AG09309 (cell line): ENCODE measurements around the gene MED13L.

Experiments used
- DNase-seq: peaks from one replicate; pipeline ENCODE4 v3.0.0-alpha.2; 2010; ENCODE audit warnings: low read depth
- H3K4me3 ChIP-seq: 2 replicates; pipeline ENCODE4 v1.5.1; 2011; ENCODE audit warnings: mild to moderate bottlenecking, low read depth, low read length, moderate library complexity; ENCODE audit not compliant: control insufficient read depth
- TF ChIP-seq, protein P1 (sequence below): IDR thresholded peaks from 2 replicates; pipeline ENCODE4 v1.5.1; 2011; ENCODE audit warnings: mild to moderate bottlenecking, low read depth, low read length, inconsistent platforms; ENCODE audit not compliant: insufficient read depth, control insufficient read depth; ENCODE audit errors: missing control alignments

MED13L gene

GRCh38 chr12:116189692-116190091 lies 87.8 kb downstream of the MED13L start:
- DNase-seq = no peak
- no peak overlapping the region for H3K4me3 ChIP-seq
- TF ChIP-seq, protein P1, sequence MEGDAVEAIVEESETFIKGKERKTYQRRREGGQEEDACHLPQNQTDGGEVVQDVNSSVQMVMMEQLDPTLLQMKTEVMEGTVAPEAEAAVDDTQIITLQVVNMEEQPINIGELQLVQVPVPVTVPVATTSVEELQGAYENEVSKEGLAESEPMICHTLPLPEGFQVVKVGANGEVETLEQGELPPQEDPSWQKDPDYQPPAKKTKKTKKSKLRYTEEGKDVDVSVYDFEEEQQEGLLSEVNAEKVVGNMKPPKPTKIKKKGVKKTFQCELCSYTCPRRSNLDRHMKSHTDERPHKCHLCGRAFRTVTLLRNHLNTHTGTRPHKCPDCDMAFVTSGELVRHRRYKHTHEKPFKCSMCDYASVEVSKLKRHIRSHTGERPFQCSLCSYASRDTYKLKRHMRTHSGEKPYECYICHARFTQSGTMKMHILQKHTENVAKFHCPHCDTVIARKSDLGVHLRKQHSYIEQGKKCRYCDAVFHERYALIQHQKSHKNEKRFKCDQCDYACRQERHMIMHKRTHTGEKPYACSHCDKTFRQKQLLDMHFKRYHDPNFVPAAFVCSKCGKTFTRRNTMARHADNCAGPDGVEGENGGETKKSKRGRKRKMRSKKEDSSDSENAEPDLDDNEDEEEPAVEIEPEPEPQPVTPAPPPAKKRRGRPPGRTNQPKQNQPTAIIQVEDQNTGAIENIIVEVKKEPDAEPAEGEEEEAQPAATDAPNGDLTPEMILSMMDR = no peak

- H3K4me3 ChIP-seq = no peak overlapping the region
- TF ChIP-seq, protein P1 = no peak
- DNase-seq = no peak
Measured at GRCh38 chr12:116188581-116188980, 88.9 kb downstream of the MED13L start.

- DNase-seq = no peak
- H3K4me3 ChIP-seq = no peak overlapping the region
- TF ChIP-seq, protein P1 = no peak
Measured at GRCh38 chr12:116187151-116187511, 90.4 kb downstream of the MED13L start.

GRCh38 chr12:116186482-116187150 lies 90.9 kb downstream of the MED13L start:
- no peak overlapping the region for H3K4me3 ChIP-seq

GRCh38 chr12:116184763-116185162 lies 92.7 kb downstream of the MED13L start:
- no peak for DNase-seq
- no peak overlapping the region for H3K4me3 ChIP-seq
- TF ChIP-seq, protein P1 = no peak

More at GRCh38 chr12:116186482-116187150, 90.9 kb downstream of the MED13L start:
- no peak for DNase-seq
- TF ChIP-seq, protein P1 = no peak

GRCh38 chr12:116183741-116184141 lies 93.8 kb downstream of the MED13L start:
- TF ChIP-seq, protein P1 = no peak
- DNase-seq = no peak
- no peak overlapping the region for H3K4me3 ChIP-seq
